Endodermal cell (in vitro differentiated cells): ENCODE measurements around the gene ARHGAP6. TPM values are rescaled to one million over a fixed set of nuclear protein-coding genes. Genes with fewer than 3 reads are reported as not detected.
"Not testable (repeated sequence)": the region's sequence is repeated elsewhere in the genome, so short reads cannot be mapped to it uniquely, and the experiment has no call there.

ENCODE experiments used
- DNase-seq: peaks from one replicate; pipeline ENCODE4 v3.0.0-alpha.2; 2017
- H3K27ac ChIP-seq: 2 replicates; pipeline ENCODE4 v1.5.1; 2013; ENCODE audit warnings: mild to moderate bottlenecking, low read depth, low read length, moderate library complexity
- H3K27me3 ChIP-seq: 2 replicates; pipeline ENCODE4 v1.6.1; 2013; ENCODE audit warnings: mild to moderate bottlenecking, low read length, moderate library complexity; ENCODE audit not compliant: insufficient read depth, control insufficient read depth, poor library complexity, severe bottlenecking
- H3K36me3 ChIP-seq: 2 replicates; pipeline ENCODE4 v1.7.0; 2013; ENCODE audit warnings: mild to moderate bottlenecking, low read length, moderate library complexity; ENCODE audit not compliant: control insufficient read depth, insufficient read depth
- H3K4me1 ChIP-seq: one replicate; pipeline ENCODE4 v1.7.0; 2013; ENCODE audit warnings: low read length; ENCODE audit not compliant: control insufficient read depth, insufficient read depth
- H3K4me3 ChIP-seq: 2 replicates; pipeline ENCODE4 v1.5.1; 2013; ENCODE audit warnings: mild to moderate bottlenecking, low read length, moderate library complexity
- H3K9ac ChIP-seq: 2 replicates; pipeline ENCODE4 v1.6.1; 2013; ENCODE audit warnings: mild to moderate bottlenecking, low read length, moderate library complexity; ENCODE audit not compliant: poor library complexity, severe bottlenecking; ENCODE audit errors: extremely low read depth
- H3K9me3 ChIP-seq: 2 replicates; pipeline ENCODE4 v1.6.1; 2013; ENCODE audit warnings: mild to moderate bottlenecking, low read length, moderate library complexity; ENCODE audit not compliant: control insufficient read depth
- H3K27ac Mint-ChIP-seq: 2 replicates; pipeline ENCODE4 v1.8.0; 2020; ENCODE audit warnings: mixed read lengths
- H3K27me3 Mint-ChIP-seq: 2 replicates; pipeline ENCODE4 v1.8.0; 2021; ENCODE audit warnings: mild to moderate bottlenecking, mixed read lengths; ENCODE audit not compliant: insufficient read depth
- H3K36me3 Mint-ChIP-seq: 2 replicates; pipeline ENCODE4 v1.8.0; 2020; ENCODE audit warnings: low read depth, mixed read lengths
- H3K4me1 Mint-ChIP-seq: 2 replicates; pipeline ENCODE4 v1.8.0; 2020; ENCODE audit warnings: mixed read lengths
- H3K4me3 Mint-ChIP-seq: 2 replicates; pipeline ENCODE4 v1.8.0; 2020; ENCODE audit warnings: mild to moderate bottlenecking, moderate library complexity, mixed read lengths
- H3K9me3 Mint-ChIP-seq: 2 replicates; pipeline ENCODE4 v1.8.0; 2020; ENCODE audit warnings: mild to moderate bottlenecking, mixed read lengths
- WGBS, 2 experiments: methylation state at CpG; one replicate each; pipeline versions ENCODE4 v1.1.5 to v1.1.7; 2013; ENCODE audit warnings: missing lambda C conversion rate in 2 of 2, mixed read lengths in 1 of 2; ENCODE audit not compliant: insufficient coverage in 1 of 2, insufficient read length in 1 of 2; 5-methylcytosine and 5-hydroxymethylcytosine counted together
- total RNA-seq, 2 donors: library from RNA; stranded (reverse); fragmentation: NEBNext Ultra II Directional in 1 of 2; extraction: Animal tissue kit (Norgen Biotek cat#: 25700) in 1 of 2; gene quantifications; 2 replicates in 1 of 2; 3 replicates in 1 of 2; pipeline ENCODE4 v1.2.1, GENCODE V29; 2021
- TF ChIP-seq, protein P1 (sequence below): fragments of 200-600 bp; sonication (generic); conservative IDR thresholded peaks from 2 replicates; pipeline ENCODE4 v1.5.0; 2021; ENCODE audit warnings: antibody characterized with exemption, mild to moderate bottlenecking

The ARHGAP6 gene
- total RNA-seq, 2 donors from 2014 or later: 0.48 to 0.73 TPM

- no peaks in the 10 kb centered on the region for H3K27me3 Mint-ChIP-seq
- Histone ChIP-seq H3K27ac (no peak overlapping the region), H3K9me3 (no peaks in the 10 kb centered on the region), H3K27me3 (no peaks in the 10 kb centered on the region), H3K9ac (no peak overlapping the region), H3K36me3 (no peaks in the 10 kb centered on the region), H3K4me3 (no peak overlapping the region), H3K4me1 (no peaks in the 10 kb centered on the region)
- TF ChIP-seq, protein P1, sequence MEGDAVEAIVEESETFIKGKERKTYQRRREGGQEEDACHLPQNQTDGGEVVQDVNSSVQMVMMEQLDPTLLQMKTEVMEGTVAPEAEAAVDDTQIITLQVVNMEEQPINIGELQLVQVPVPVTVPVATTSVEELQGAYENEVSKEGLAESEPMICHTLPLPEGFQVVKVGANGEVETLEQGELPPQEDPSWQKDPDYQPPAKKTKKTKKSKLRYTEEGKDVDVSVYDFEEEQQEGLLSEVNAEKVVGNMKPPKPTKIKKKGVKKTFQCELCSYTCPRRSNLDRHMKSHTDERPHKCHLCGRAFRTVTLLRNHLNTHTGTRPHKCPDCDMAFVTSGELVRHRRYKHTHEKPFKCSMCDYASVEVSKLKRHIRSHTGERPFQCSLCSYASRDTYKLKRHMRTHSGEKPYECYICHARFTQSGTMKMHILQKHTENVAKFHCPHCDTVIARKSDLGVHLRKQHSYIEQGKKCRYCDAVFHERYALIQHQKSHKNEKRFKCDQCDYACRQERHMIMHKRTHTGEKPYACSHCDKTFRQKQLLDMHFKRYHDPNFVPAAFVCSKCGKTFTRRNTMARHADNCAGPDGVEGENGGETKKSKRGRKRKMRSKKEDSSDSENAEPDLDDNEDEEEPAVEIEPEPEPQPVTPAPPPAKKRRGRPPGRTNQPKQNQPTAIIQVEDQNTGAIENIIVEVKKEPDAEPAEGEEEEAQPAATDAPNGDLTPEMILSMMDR: no peak
- DNase-seq: no peak
- no peak overlapping the region for H3K4me3 Mint-ChIP-seq
- H3K4me1 Mint-ChIP-seq: peaks cover 2% of the 10 kb centered on the region
- no peak overlapping the region for H3K27ac Mint-ChIP-seq
- H3K9me3 Mint-ChIP-seq: peaks cover 40% of the 10 kb centered on the region
- H3K36me3 Mint-ChIP-seq: no peaks in the 10 kb centered on the region
- WGBS, 2 experiments: 89% methylated on average over 4 of the region's 5 CpGs; no CpG with 5 or more reads in 1 of the 2 experiments
Measured at GRCh38 chrX:11628399-11628798, 37.3 kb downstream of the ARHGAP6 start.

DNA sequence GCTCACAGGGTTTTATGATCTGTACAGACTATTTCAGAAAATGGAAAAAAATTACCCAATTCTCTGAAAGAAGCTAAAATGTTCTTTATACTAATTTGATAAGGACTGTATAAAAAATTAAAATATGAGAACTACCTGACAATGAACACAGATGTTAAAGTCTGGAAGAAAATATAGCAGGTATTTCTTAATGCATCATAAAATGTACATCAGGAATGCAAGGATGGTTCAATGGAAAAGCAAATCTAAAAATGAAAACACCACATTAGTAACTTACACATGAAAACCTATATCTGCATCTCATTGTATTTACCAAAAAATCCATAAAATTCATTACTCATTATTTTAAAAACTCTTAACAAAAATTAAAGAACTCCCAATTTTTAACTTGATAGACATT, 39.4 kb downstream of the ARHGAP6 start:
- Mint-ChIP-seq H3K4me1 (peaks cover 2% of the 10 kb centered on the region), H3K27me3 (peaks cover 3% of the 10 kb centered on the region), H3K27ac (no peak overlapping the region), H3K4me3 (no peak overlapping the region), H3K36me3 (no peaks in the 10 kb centered on the region), H3K9me3 (peaks cover 40% of the 10 kb centered on the region)
- no peaks in the 10 kb centered on the region for H3K4me1 ChIP-seq
- TF ChIP-seq, protein P1: no peak
- no peak overlapping the region for H3K9ac ChIP-seq
- no peaks in the 10 kb centered on the region for H3K36me3 ChIP-seq
- DNase-seq: no peak
- no peak overlapping the region for H3K27ac ChIP-seq
- H3K9me3 ChIP-seq: no peaks in the 10 kb centered on the region
- peaks cover 17% of the 10 kb centered on the region for H3K27me3 ChIP-seq
- no peak overlapping the region for H3K4me3 ChIP-seq

DNA sequence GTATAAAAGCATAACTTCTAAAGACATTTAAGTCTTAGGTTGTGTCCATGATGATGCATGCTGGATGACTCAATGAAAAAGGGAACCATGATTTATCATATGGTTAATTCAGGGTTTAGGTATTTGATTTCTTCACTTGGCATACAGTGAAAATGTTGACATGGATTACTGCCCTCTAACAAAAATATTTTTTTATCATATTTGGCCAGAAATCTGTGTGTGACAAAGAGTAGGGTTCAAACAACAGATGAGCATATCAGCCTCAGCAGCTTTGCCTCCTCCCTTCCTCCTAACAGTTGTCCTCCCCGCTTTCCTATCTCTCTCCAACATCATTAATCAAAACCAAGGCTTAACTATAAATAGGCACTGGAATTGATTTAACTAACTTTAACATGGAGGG, 46.3 kb downstream of the ARHGAP6 start:
- H3K4me1 Mint-ChIP-seq: no peaks in the 10 kb centered on the region
- 83% methylated on average over 1 of the region's 1 CpG; no CpG with 5 or more reads in 1 of the 2 experiments for WGBS, 2 experiments
- peaks cover 43% of the 10 kb centered on the region for H3K27me3 Mint-ChIP-seq
- Histone ChIP-seq H3K9me3 (no peaks in the 10 kb centered on the region), H3K4me1 (no peaks in the 10 kb centered on the region), H3K9ac (no peak overlapping the region), H3K27me3 (peaks cover 81% of the 10 kb centered on the region), H3K27ac (no peak overlapping the region), H3K4me3 (no peak overlapping the region), H3K36me3 (no peaks in the 10 kb centered on the region)
- no peaks in the 10 kb centered on the region for H3K36me3 Mint-ChIP-seq
- no peak overlapping the region for H3K27ac Mint-ChIP-seq
- H3K9me3 Mint-ChIP-seq: peaks cover 53% of the 10 kb centered on the region
- TF ChIP-seq, protein P1: no peak
- no peak overlapping the region for H3K4me3 Mint-ChIP-seq
- no peak for DNase-seq

DNA sequence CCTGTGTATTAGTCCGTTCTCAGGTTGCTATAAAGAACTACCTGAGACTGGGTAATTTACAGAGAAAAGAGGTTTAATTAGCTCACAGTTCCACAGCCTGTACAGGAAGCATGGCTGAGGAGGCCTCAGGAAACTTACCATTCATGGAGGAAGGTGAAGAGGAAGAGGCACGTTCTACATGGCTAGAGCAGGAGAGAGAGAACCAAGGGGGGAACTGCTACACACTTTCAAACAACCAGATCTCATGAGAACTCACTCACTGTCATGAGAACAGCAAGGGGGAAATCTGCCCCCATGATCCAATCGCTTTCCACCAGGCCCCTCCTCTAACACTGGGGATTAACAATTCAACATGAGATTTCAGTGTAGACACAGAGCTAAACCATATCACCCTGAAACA, 51.5 kb downstream of the ARHGAP6 start:
- H3K27ac Mint-ChIP-seq, H3K4me1 ChIP-seq, H3K36me3 ChIP-seq, H3K27ac ChIP-seq, H3K4me3 Mint-ChIP-seq, DNase-seq, H3K9me3 ChIP-seq, H3K36me3 Mint-ChIP-seq, H3K4me3 ChIP-seq, H3K9ac ChIP-seq, H3K4me1 Mint-ChIP-seq: not testable (repeated sequence)
- H3K27me3 ChIP-seq: peaks cover 71% of the 10 kb centered on the region
- H3K27me3 Mint-ChIP-seq: peaks cover 35% of the 10 kb centered on the region
- 84% methylated on average over 2 of the region's 3 CpGs; no CpG with 5 or more reads in 1 of the 2 experiments for WGBS, 2 experiments
- H3K9me3 Mint-ChIP-seq: peaks cover 68% of the 10 kb centered on the region
